ENCODE results near the gene SNRPA.
A peak's percentile ranks its signal among the peaks of the same experiment; 100 is the strongest.

The SNRPA gene

GRCh38 chr19:40791349-40791748, 40.3 kb downstream of the SNRPA start:
- TF ChIP-seq CTCF (IDR thresholded peaks at IDR 0.05; ENCODE audit: low read depth, low read length) = no peak
- DNase-seq (ENCODE audit: extremely low read depth, low read depth) = no peak

- no peak for DNase-seq (ENCODE audit: extremely low read depth, low read depth)
- TF ChIP-seq CTCF (IDR thresholded peaks at IDR 0.05; ENCODE audit: low read depth, low read length) = no peak
These were observed 41.0 kb downstream of the SNRPA start for GRCh38 chr19:40791996-40792395.

GRCh38 chr19:40797166-40797962, 46.4 kb downstream of the SNRPA start:
- no peak for DNase-seq (ENCODE audit: extremely low read depth, low read depth)
- TF ChIP-seq CTCF (IDR thresholded peaks at IDR 0.05; ENCODE audit: low read depth, low read length) = no peak

- DNase-seq (ENCODE audit: extremely low read depth, low read depth) = peak; percentile 22
- peak; percentile 54 for TF ChIP-seq CTCF (IDR thresholded peaks at IDR 0.05; ENCODE audit: low read depth, low read length)
These were observed 47.1 kb downstream of the SNRPA start for GRCh38 chr19:40797963-40798682.

- peak; percentile 99 for DNase-seq (ENCODE audit: extremely low read depth, low read depth)
- TF ChIP-seq CTCF (IDR thresholded peaks at IDR 0.05; ENCODE audit: low read depth, low read length) = no peak
These were observed 47.9 kb downstream of the SNRPA start, which contains the start of gene EGLN2 for GRCh38 chr19:40798683-40799557. Gene EGLN2 (plus strand): TSS chr19:40799191. CDS start chr19:40800573, 1,382 bp downstream.

- no peak for DNase-seq (ENCODE audit: extremely low read depth, low read depth)
- no peak for TF ChIP-seq CTCF (IDR thresholded peaks at IDR 0.05; ENCODE audit: low read depth, low read length)
These were observed 48.7 kb downstream of the SNRPA start for GRCh38 chr19:40799558-40800338.

All from AG09319 (cell line).